IMR-90 (cell line): ENCODE measurements around the gene LRRC8B. TPM values are rescaled to one million over a fixed set of nuclear protein-coding genes. Genes with fewer than 3 reads are reported as not detected.

ENCODE experiments used
- ATAC-seq: fragments of 200-7000 bp; cut with Tn5 transposase; 2 replicates; pipeline ENCODE4 v1.9.1; 2020; ENCODE audit warnings: low read depth, mild to moderate bottlenecking, moderate library complexity
- BruUV-seq: library from RNA; stranded (reverse); fragments of 400-500 nt; replicated peaks from 2 replicates; lab custom pipeline; 2021; lab: Mats Ljungman, UMichigan
- CTCF ChIA-PET: fragments of 300-600 bp; formaldehyde crosslinking; extraction: SDS; loops from one replicate; lab custom pipeline; 2021; ENCODE audit warnings: antibody characterized with exemption; lab: Yijun Ruan, JAX
- POLR2A ChIA-PET: fragments of 300-600 bp; sonication (Branson Sonifier 250); formaldehyde crosslinking; loops from one replicate; lab custom pipeline; 2022; ENCODE audit warnings: antibody characterized with exemption; ENCODE audit not compliant: unreplicated experiment; lab: Charles Lee
- DNase-seq: peaks from one replicate; pipeline ENCODE4 v3.0.0; 2013
- H2AFZ ChIP-seq: replicated peaks from 2 replicates; pipeline ENCODE3; 2013; ENCODE audit warnings: low read length, mild to moderate bottlenecking; ENCODE audit not compliant: poor library complexity
- H2AK5ac ChIP-seq: 2 replicates; pipeline ENCODE4 v1.6.1; 2013; ENCODE audit warnings: low read depth, low read length, inconsistent platforms
- H2AK9ac ChIP-seq: replicated peaks from 2 replicates; pipeline ENCODE3; 2013; ENCODE audit warnings: mild to moderate bottlenecking, low read depth, low read length, moderate library complexity; ENCODE audit not compliant: poor library complexity
- H2BK120ac ChIP-seq: 2 replicates; pipeline ENCODE4 v1.6.1; 2013; ENCODE audit warnings: low read depth, low read length, inconsistent platforms
- H2BK15ac ChIP-seq: 3 replicates; pipeline ENCODE4 v1.6.1; 2013; ENCODE audit warnings: low read depth, low read length, inconsistent platforms
- H2BK20ac ChIP-seq: 2 replicates; pipeline ENCODE4 v1.6.1; 2013; ENCODE audit warnings: low read depth, mild to moderate bottlenecking, inconsistent platforms, low read length, moderate library complexity
- H2BK5ac ChIP-seq: 2 replicates; pipeline ENCODE4 v1.6.1; 2013; ENCODE audit warnings: mild to moderate bottlenecking, low read depth, low read length, inconsistent platforms; ENCODE audit not compliant: poor library complexity, severe bottlenecking
- H3K14ac ChIP-seq: replicated peaks from 2 replicates; pipeline ENCODE4 v1.6.1; 2013; ENCODE audit warnings: low read depth, low read length, inconsistent platforms
- H3K18ac ChIP-seq: 2 replicates; pipeline ENCODE4 v1.6.1; 2013; ENCODE audit warnings: low read depth, low read length, control low read depth
- H3K23ac ChIP-seq: 2 replicates; pipeline ENCODE4 v1.6.1; 2013; ENCODE audit warnings: low read depth, low read length, inconsistent platforms
- H3K27ac ChIP-seq: 2 replicates; pipeline ENCODE4 v1.5.1; 2013; ENCODE audit warnings: mild to moderate bottlenecking, control low read depth, low read length; ENCODE audit not compliant: insufficient read depth
- H3K27me3 ChIP-seq: 2 replicates; pipeline ENCODE4 v1.6.1; 2013; ENCODE audit warnings: low read length; ENCODE audit not compliant: control insufficient read depth, insufficient read depth
- H3K36me3 ChIP-seq: 2 replicates; pipeline ENCODE4 v1.6.1; 2013; ENCODE audit warnings: low read length, mixed read lengths; ENCODE audit not compliant: control insufficient read depth, insufficient read depth
- H3K4ac ChIP-seq: 2 replicates; pipeline ENCODE4 v1.6.1; 2013; ENCODE audit warnings: low read depth, low read length, inconsistent platforms
- H3K4me1 ChIP-seq: 2 replicates; pipeline ENCODE4 v1.6.1; 2013; ENCODE audit warnings: low read length, mixed read lengths; ENCODE audit not compliant: control insufficient read depth, insufficient read depth
- H3K4me2 ChIP-seq: 2 replicates; pipeline ENCODE4 v1.6.1; 2013; ENCODE audit warnings: low read depth, mild to moderate bottlenecking, control low read depth, low read length, moderate library complexity
- H3K4me3 ChIP-seq: 2 replicates; pipeline ENCODE4 v1.5.1; 2013; ENCODE audit warnings: low read depth, mild to moderate bottlenecking, control low read depth, low read length, moderate library complexity; ENCODE audit not compliant: insufficient read depth
- H3K56ac ChIP-seq: 2 replicates; pipeline ENCODE4 v1.6.1; 2013; ENCODE audit warnings: low read length, inconsistent platforms; ENCODE audit not compliant: insufficient read depth; ENCODE audit errors: extremely low read depth
- H3K79me1 ChIP-seq, 2 experiments: 2 replicates each; pipeline ENCODE4 v1.6.1; 2013; ENCODE audit warnings: low read length in 2 of 2, inconsistent platforms in 1 of 2, low read depth in 1 of 2
- H3K9ac ChIP-seq: 2 replicates; pipeline ENCODE4 v1.6.1; 2013; ENCODE audit warnings: low read depth, low read length, control low read depth
- H3K9me1 ChIP-seq: 2 replicates; pipeline ENCODE4 v1.6.1; 2013; ENCODE audit warnings: low read length, inconsistent platforms; ENCODE audit not compliant: insufficient read depth
- H3K9me3 ChIP-seq: 2 replicates; pipeline ENCODE4 v1.6.1; 2013; ENCODE audit warnings: low read length; ENCODE audit not compliant: control insufficient read depth, insufficient read depth
- H4K20me1 ChIP-seq: 2 replicates; pipeline ENCODE4 v1.6.1; 2013; ENCODE audit warnings: low read length, inconsistent platforms; ENCODE audit not compliant: insufficient read depth
- H4K5ac ChIP-seq: 2 replicates; pipeline ENCODE4 v1.6.1; 2013; ENCODE audit warnings: mild to moderate bottlenecking, low read depth, low read length, control low read depth
- H4K8ac ChIP-seq, 2 experiments: 2 replicates each; pipeline ENCODE4 v1.6.1; 2013; ENCODE audit warnings: low read depth in 2 of 2, low read length in 2 of 2, control low read depth in 1 of 2, inconsistent platforms in 1 of 2
- H4K91ac ChIP-seq: 2 replicates; pipeline ENCODE4 v1.6.1; 2013; ENCODE audit warnings: low read depth, low read length, inconsistent platforms; ENCODE audit not compliant: insufficient read depth
- MAZ ChIP-seq: IDR thresholded peaks from 2 replicates; pipeline ENCODE4 v1.6.1; 2012; ENCODE audit warnings: low read depth, mild to moderate bottlenecking, low read length, improper control_type of control experiment, moderate library complexity, borderline replicate concordance
- WGBS, 2 experiments: methylation state at CpG; one replicate each; pipeline versions ENCODE4 v1.1.5 to v1.1.7; 2013; ENCODE audit warnings: missing lambda C conversion rate in 2 of 2; ENCODE audit not compliant: insufficient read length in 1 of 2; ENCODE audit errors: extremely low coverage in 2 of 2; 5-methylcytosine and 5-hydroxymethylcytosine counted together
- dilution Hi-C: fragments of 300-500 bp; cut with HindIII; formaldehyde crosslinking; loops from one replicate; pipeline ENCODE4 v1.14.3; 2018; ENCODE audit warnings: low sequenced_read_pairs; ENCODE audit not compliant: unreplicated experiment
- in situ Hi-C: fragments of 300-500 bp; cut with MboI; formaldehyde crosslinking; loops from 3 replicates; pipeline ENCODE4 v1.14.3; 2019; ENCODE audit warnings: low sequenced_read_pairs, inconsistent platforms, mixed read lengths
- intact Hi-C: fragments of 100-400 bp; cut with micrococcal nuclease; formaldehyde crosslinking; loops from 2 replicates; pipeline ENCODE4 v1.10.0; 2022
- polyA plus RNA-seq, 3 experiments: library from polyadenylated mRNA; depleted of rRNA; stranded (reverse); fragments of >200 nt; gene quantifications; 2 replicates each; pipeline ENCODE4 v1.2.3, GENCODE V29; 2012; ENCODE audit warnings: low replicate concordance in 1 of 3
- total RNA-seq: library from RNA; depleted of rRNA; stranded (reverse); fragments of >200 nt; gene quantifications from 2 replicates; pipeline ENCODE4 v1.2.3, GENCODE V29; 2012

Gene LRRC8B
- total and polyA plus RNA-seq, 2 of the 4 experiments (the other 2 are of a cell fraction): 0.74 to 1.8 TPM

- H3K9ac ChIP-seq: no peak overlapping the region
Observed at GRCh38 chr1:89555550-89555949, 30.9 kb downstream of the LRRC8B start.

More at GRCh38 chr1:89555550-89555949, 30.9 kb downstream of the LRRC8B start:
- Histone ChIP-seq H3K27me3 (no peaks in the 10 kb centered on the region), H3K4me2 (no peak overlapping the region), H2BK5ac (no peak overlapping the region), H2BK120ac (no peak overlapping the region), H4K8ac (no peak overlapping the region), H3K23ac (no peak overlapping the region), H3K18ac (no peak overlapping the region), H3K4me3 (no peak overlapping the region), H3K9me3 (no peaks in the 10 kb centered on the region), H3K56ac (no peak overlapping the region), H3K4me1 (no peaks in the 10 kb centered on the region), H4K20me1 (no peaks in the 10 kb centered on the region), H3K27ac (no peak overlapping the region), H2AK5ac (no peak overlapping the region), H2BK20ac (no peak overlapping the region), H2AK9ac (no peak overlapping the region), H3K79me1 (no peaks in the 10 kb centered on the region), H2AFZ (no peak overlapping the region), H3K14ac (no peak overlapping the region), H3K9me1 (no peaks in the 10 kb centered on the region), H4K91ac (no peak overlapping the region), H3K36me3 (no peaks in the 10 kb centered on the region), H4K5ac (no peak overlapping the region), H3K4ac (no peak overlapping the region), H2BK15ac (no peak overlapping the region)
- intact Hi-C loops: no loop called here
- no peak for TF ChIP-seq MAZ
- dilution Hi-C loops: no loop called here
- ChIA-PET POLR2A (no interaction called here), CTCF (no interaction called here)
- no TSS peak for BruUV-seq
- in situ Hi-C loops: no loop called here
- no CpG with 5 or more reads among the region's 2 CpGs for WGBS, 2 experiments
- no peak for ATAC-seq
- no peak for DNase-seq
